Prostate gland (tissue), 2 donors: ENCODE measurements around the gene ANKMY2. TPM values are rescaled to one million over a fixed set of nuclear protein-coding genes. Genes with fewer than 3 reads are reported as not detected.

ENCODE experiments used
- DNase-seq: peaks from one replicate; pipeline ENCODE4 v3.0.0-alpha.2; 2019; ENCODE audit warnings: low spot score
- H3K27ac ChIP-seq, 2 donors: fragments of 200-600 bp; sonication (generic); 2 replicates each; pipeline ENCODE4 v1.5.1; 2017 to 2019
- H3K27me3 ChIP-seq: fragments of 200-600 bp; sonication (generic); replicated peaks from 2 replicates; pipeline ENCODE4 v1.5.1; 2019; ENCODE audit not compliant: insufficient read depth
- H3K36me3 ChIP-seq, 2 donors: fragments of 200-600 bp; sonication (generic); 1 replicate in 1 of 2; 2 replicates in 1 of 2; pipeline versions ENCODE4 v1.5.1 to v1.8.1; 2017 to 2019
- H3K4me1 ChIP-seq: fragments of 200-600 bp; sonication (generic); replicated peaks from 2 replicates; pipeline ENCODE4 v1.5.1; 2019
- H3K4me3 ChIP-seq, 2 donors: fragments of 200-600 bp; sonication (generic); 2 replicates each; pipeline ENCODE4 v1.5.1; 2017 to 2019
- H3K9me3 ChIP-seq: fragments of 200-600 bp; sonication (generic); 2 replicates; pipeline ENCODE4 v1.5.1; 2017
- CTCF ChIP-seq, 4 experiments: fragments of 200-600 bp in 2 of 4; fragments of 450-650 bp in 2 of 4; sonication (generic) in 2 of 4; IDR thresholded peaks; 1 replicate in 3 of 4; 2 replicates in 1 of 4; pipeline ENCODE4 v1.5.1; 2016 to 2019; ENCODE audit warnings: antibody characterized with exemption in 4 of 4, mild to moderate bottlenecking in 2 of 4, moderate library complexity in 2 of 4
- POLR2A ChIP-seq: fragments of 450-650 bp; IDR thresholded peaks from one replicate; pipeline ENCODE4 v1.6.1; 2016; ENCODE audit warnings: antibody characterized with exemption, mild to moderate bottlenecking
- POLR2AphosphoS5 ChIP-seq: sonication (generic); formaldehyde crosslinking; IDR thresholded peaks from one replicate; pipeline ENCODE4 v1.6.1; 2017; ENCODE audit warnings: antibody characterized with exemption
- WGBS: methylation state at CpG from one replicate; pipeline ENCODE4 v1.1.5; 2018; 5-methylcytosine and 5-hydroxymethylcytosine counted together
- intact Hi-C: fragments of 100-400 bp; cut with DNase I; formaldehyde crosslinking; loops from one replicate; pipeline ENCODE4 v1.14.2; 2022
- total RNA-seq, 2 donors: library from RNA; depleted of rRNA; stranded (reverse); fragments of >200 nt; gene quantifications; one replicate each; pipeline ENCODE4 v1.1.0, GENCODE V29; 2016

ANKMY2 gene
- total RNA-seq, 2 donors from 2014 or later, result 15.5 to 16.4 TPM

DNA sequence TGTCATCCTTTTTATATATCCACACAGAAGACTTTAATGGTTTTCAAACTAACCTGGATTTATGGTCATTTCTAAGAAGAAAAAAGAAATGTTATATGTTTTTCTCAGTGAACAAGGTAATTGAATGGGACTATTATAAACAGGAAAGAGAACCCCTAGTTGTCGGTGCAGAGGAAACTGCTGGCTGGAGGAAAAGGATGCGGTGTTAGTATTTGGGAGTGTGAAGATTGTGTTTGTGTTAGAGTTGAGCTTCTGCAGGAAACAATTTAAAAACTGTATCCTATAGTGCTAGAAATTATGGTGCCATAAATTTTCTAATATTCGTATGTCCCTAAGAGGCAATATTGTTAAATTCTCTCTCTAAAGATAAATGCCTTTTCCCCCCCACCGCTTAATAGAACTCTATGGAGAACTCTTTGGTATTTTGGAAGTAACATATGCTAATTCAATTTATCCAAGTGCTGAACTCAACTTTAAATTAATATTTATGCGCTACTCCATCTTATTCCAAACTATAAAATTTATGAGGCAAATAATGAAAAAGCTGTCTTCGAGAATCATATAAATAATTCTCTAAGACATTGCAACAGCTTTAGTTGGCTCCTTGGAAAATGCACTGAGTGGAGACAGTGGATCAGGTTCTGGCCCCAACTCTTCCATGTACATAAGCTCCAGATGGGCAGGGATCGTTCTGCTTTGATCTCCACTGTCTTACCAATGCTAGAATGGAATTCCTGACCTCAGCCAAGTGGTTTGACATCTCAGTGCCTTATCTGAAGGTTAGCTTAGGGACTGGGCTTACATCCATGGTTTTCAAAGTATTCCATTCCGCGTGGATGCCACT lies 6.1 kb upstream of the ANKMY2 start:
- H3K27me3 ChIP-seq, result no peaks in the 10 kb centered on the region
- 84% methylated on average over 9 of the region's 9 CpGs for WGBS
- H3K27ac ChIP-seq, result no peak overlapping the region
- H3K4me3 ChIP-seq, result no peak overlapping the region
- intact Hi-C loops, result no loop called here
- H3K4me1 ChIP-seq, result no peaks in the 10 kb centered on the region
- TF ChIP-seq CTCF (IDR thresholded peaks at IDR 0.05), result no peak
- no peak for TF ChIP-seq POLR2A
- TF ChIP-seq POLR2AphosphoS5, result no peak
- no peaks in the 10 kb centered on the region for H3K9me3 ChIP-seq
- no peaks in the 10 kb centered on the region for H3K36me3 ChIP-seq
- no peak for DNase-seq

- Histone ChIP-seq H3K36me3 (no peaks in the 10 kb centered on the region), H3K27ac (no peak overlapping the region), H3K9me3 (no peaks in the 10 kb centered on the region), H3K27me3 (no peaks in the 10 kb centered on the region), H3K4me1 (no peaks in the 10 kb centered on the region), H3K4me3 (no peak overlapping the region)
- intact Hi-C loops, result no loop called here
- DNase-seq, result no peak
- no peak for TF ChIP-seq CTCF (IDR thresholded peaks at IDR 0.05)
- TF ChIP-seq POLR2A, result no peak
- no peak for TF ChIP-seq POLR2AphosphoS5
- 95% methylated on average over 2 of the region's 2 CpGs for WGBS
Observed at GRCh38 chr7:16650266-16650665, 4.7 kb upstream of the ANKMY2 start.

DNA sequence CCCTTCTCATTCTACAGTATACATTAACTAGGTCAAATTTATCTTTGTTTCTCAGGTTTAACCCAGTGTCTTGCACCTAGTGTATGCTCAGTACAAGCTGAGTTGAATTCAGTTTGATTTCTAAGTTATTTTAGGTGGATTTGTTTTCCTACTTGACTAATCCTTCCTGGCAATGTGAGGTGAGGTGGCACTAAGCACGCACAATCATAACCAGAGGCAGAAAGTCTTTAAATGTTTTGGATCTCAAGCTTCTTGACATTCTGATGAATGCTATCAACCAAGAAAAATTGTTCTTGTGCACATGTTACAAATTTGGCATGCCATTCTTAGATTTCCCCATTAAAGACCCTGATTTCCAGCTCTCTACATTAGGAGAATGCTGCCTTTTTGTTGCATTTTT lies 3.6 kb upstream of the ANKMY2 start:
- peaks cover 2% of the 10 kb centered on the region for H3K4me1 ChIP-seq
- no peaks in the 10 kb centered on the region for H3K9me3 ChIP-seq
- WGBS, result 86% methylated on average over 1 of the region's 1 CpG
- H3K27ac ChIP-seq, result no peak overlapping the region
- H3K27me3 ChIP-seq, result no peaks in the 10 kb centered on the region
- no peak overlapping the region for H3K4me3 ChIP-seq
- H3K36me3 ChIP-seq, result no peaks in the 10 kb centered on the region
- intact Hi-C loops, result loop anchor here (5.0 kb wide), 1 partner anchor 227 kb away; the partner anchor contains the start of gene CRPPA
- DNase-seq, result no peak
- TF ChIP-seq POLR2AphosphoS5 (no peak), POLR2A (no peak), CTCF (IDR thresholded peaks at IDR 0.05) (no peak)

GRCh38 chr7:16648551-16648950 lies 3.0 kb upstream of the ANKMY2 start:
- DNase-seq, result no peak
- no peaks in the 10 kb centered on the region for H3K9me3 ChIP-seq
- intact Hi-C loops, result loop anchor here (5.0 kb wide), 1 partner anchor 226 kb away; the partner anchor contains the start of gene CRPPA
- no peak for TF ChIP-seq POLR2AphosphoS5
- TF ChIP-seq CTCF (IDR thresholded peaks at IDR 0.05), result no peak
- H3K4me1 ChIP-seq, result peaks cover 7% of the 10 kb centered on the region
- H3K27ac ChIP-seq, result no peak overlapping the region
- 67% methylated on average over 1 of the region's 1 CpG for WGBS
- H3K36me3 ChIP-seq, result no peaks in the 10 kb centered on the region
- no peak overlapping the region for H3K4me3 ChIP-seq
- H3K27me3 ChIP-seq, result no peaks in the 10 kb centered on the region
